ENCODE measurements around the gene TRIM46. TPM values are rescaled to one million over a fixed set of nuclear protein-coding genes. Genes with fewer than 3 reads are reported as not detected.
A peak's percentile ranks its signal among the peaks of the same experiment; 100 is the strongest.

Gene TRIM46
- total and polyA plus RNA-seq, 9 of the 15 experiments (the other 6 are each of a cell fraction or from before 2014, with no cell fraction given) = 0.05 to 0.60 (median 0.16) TPM; not detected in 3

DNA sequence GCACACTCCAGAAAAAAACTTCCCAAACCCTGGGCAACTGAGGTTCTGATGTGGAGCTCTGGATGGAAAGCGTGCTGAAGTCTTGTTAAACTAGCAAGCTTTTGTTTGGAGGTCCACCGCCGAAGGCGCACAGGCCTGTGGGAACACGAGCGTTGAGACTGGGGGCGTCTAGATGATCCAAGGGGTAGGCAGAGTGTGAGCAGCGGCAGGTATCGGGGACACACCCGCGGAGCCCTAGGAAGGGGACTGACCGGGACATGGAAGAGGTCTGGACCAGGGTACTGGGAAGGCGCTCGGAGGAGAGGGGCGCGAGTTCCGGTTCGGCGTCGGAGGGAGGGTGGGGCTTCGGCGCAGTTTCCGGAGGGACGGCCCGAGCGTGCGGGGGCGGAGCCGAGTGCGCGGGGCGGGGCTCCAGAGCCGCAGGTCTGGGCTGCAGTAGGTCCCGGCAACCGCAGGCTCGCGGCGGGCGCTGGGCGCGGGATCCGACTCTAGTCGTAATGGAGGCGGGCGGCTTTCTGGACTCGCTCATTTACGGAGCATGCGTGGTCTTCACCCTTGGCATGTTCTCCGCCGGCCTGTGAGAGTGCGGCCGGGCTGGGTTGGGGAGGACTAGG is 38.1 kb upstream of the TRIM46 start, which contains the start of gene SLC50A1 (continued):
- TF ChIP-seq ZNF431 (CRISPR knock-in tag; IDR thresholded peaks at IDR 0.05) (peak; percentile 55; the same call in 1 of the 2 replicates), RHOXF2B (CRISPR knock-in tag; conservative IDR thresholded peaks at IDR 0.05) (0 out of 2 replicates have a peak, but pooled peaks have one; percentile 38), RBM34 (IDR thresholded peaks at IDR 0.05; ENCODE audit: borderline replicate concordance, insufficient read depth, low read length) (no peak), ZNF175 (CRISPR knock-in tag; IDR thresholded peaks at IDR 0.05; ENCODE audit: low read depth) (peak; percentile 62; the same call in 1 of the 2 replicates), ZNF3 (CRISPR knock-in tag; IDR thresholded peaks at IDR 0.05) (no peak), YY1 (IDR thresholded peaks at IDR 0.05; ENCODE audit: borderline replicate concordance in 1 of 3, control insufficient read depth in 1 of 3, extremely low read depth in 1 of 3, insufficient read depth in 3 of 3, insufficient read length in 1 of 3, insufficient replicate concordance in 2 of 3, low read depth in 1 of 3, low read length in 2 of 3) (peak; percentile 38 to 87 (median 85)), HCFC1 (IDR thresholded peaks at IDR 0.05; ENCODE audit: low read depth, low read length) (peak; percentile 38; the same call in 1 of the 2 replicates), TCFL5 (CRISPR knock-in tag; conservative IDR thresholded peaks at IDR 0.05) (no peak)
- TF ChIP-seq, protein P1, sequence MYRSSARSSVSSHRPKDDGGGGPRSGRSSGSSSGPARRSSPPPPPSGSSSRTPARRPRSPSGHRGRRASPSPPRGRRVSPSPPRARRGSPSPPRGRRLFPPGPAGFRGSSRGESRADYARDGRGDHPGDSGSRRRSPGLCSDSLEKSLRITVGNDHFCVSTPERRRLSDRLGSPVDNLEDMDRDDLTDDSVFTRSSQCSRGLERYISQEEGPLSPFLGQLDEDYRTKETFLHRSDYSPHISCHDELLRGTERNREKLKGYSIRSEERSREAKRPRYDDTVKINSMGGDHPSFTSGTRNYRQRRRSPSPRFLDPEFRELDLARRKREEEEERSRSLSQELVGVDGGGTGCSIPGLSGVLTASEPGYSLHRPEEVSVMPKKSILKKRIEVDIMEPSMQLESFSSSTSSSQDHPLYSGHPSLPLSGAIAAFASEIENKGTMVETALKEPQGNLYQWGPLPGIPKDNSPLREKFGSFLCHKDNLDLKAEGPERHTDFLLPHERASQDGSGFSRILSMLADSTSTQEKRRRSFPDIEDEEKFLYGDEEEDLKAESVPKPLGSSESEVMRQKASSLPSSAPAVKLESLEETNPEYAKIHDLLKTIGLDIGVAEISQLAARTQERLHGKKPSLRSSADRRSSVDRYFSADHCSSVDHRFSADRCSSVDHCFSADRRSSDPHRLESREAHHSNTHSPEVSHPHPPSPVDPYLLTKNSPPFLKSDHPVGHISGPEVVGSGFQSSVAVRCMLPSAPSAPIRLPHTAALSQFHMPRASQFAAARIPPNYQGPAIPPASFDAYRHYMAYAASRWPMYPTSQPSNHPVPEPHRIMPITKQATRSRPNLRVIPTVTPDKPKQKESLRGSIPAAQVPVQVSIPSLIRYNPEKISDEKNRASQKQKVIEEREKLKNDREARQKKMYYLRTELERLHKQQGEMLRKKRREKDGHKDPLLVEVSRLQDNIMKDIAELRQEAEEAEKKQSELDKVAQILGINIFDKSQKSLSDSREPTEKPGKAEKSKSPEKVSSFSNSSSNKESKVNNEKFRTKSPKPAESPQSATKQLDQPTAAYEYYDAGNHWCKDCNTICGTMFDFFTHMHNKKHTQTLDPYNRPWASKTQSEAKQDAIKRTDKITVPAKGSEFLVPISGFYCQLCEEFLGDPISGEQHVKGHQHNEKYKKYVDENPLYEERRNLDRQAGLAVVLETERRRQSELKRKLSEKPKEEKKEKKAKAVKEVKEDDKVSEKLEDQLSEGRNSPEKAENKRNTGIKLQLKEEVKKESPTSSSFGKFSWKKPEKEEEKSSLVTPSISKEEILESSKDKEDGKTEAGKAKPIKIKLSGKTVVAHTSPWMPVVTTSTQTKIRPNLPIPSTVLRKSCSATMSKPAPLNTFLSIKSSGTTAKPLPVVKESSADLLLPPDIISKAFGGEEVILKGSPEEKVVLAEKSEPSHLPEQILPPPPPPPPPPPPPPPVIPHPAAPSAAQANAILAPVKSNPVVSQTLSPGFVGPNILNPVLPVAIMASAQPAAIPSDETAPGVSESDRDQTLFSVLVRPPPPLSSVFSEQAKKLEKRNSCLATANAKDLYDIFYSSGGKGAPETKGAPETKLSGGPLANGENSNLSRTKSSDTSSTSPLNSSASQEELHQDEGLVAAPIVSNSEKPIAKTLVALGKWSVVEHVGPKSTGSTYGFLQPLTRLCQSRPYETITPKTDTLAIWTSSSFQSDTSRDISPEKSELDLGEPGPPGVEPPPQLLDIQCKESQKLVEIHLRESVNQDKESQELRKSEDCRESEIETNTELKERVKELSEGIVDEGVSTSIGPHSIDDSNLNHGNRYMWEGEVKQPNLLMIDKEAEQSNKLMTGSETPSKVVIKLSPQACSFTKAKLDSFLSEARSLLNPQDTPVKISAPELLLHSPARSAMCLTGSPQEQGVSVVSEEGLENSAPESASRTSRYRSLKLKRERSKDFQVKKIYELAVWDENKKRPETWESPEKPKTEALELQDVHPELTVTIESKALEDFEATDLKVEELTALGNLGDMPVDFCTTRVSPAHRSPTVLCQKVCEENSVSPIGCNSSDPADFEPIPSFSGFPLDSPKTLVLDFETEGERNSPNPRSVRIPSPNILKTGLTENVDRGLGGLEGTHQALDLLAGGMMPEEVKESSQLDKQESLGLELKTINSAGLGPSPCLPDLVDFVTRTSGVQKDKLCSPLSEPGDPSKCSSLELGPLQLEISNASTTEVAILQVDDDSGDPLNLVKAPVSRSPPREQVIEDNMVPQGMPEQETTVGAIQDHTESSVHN (IDR thresholded peaks at IDR 0.05; ENCODE audit: borderline replicate concordance in 1 of 2, low read depth in 1 of 2) = 0 out of 4 replicates have a peak, but pooled peaks of 1 of the 2 experiments have one; percentile 4
- TF ChIP-seq, protein P2, sequence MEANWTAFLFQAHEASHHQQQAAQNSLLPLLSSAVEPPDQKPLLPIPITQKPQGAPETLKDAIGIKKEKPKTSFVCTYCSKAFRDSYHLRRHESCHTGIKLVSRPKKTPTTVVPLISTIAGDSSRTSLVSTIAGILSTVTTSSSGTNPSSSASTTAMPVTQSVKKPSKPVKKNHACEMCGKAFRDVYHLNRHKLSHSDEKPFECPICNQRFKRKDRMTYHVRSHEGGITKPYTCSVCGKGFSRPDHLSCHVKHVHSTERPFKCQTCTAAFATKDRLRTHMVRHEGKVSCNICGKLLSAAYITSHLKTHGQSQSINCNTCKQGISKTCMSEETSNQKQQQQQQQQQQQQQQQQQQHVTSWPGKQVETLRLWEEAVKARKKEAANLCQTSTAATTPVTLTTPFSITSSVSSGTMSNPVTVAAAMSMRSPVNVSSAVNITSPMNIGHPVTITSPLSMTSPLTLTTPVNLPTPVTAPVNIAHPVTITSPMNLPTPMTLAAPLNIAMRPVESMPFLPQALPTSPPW (CRISPR knock-in tag; IDR thresholded peaks at IDR 0.05) = peak; percentile 49; the same call in 1 of the 2 replicates
